Fibroblast of skin of right quadriceps (primary cell): ENCODE measurements around the gene CLSTN2.

Source experiments
- DNase-seq: peaks from one replicate; pipeline ENCODE4 v3.0.0-alpha.2; 2013

CLSTN2 gene

GRCh38 chr3:140153736-140154135, 218.8 kb downstream of the CLSTN2 start:
- DNase-seq = no peak

- DNase-seq = no peak
Measured at GRCh38 chr3:140157161-140157560, 222.2 kb downstream of the CLSTN2 start.

GRCh38 chr3:140159646-140160045, 224.7 kb downstream of the CLSTN2 start:
- DNase-seq = no peak

- peak; percentile 30 for DNase-seq
Measured at GRCh38 chr3:140160553-140160952, 225.6 kb downstream of the CLSTN2 start.

GRCh38 chr3:140162551-140162950, 227.6 kb downstream of the CLSTN2 start:
- no peak for DNase-seq

GRCh38 chr3:140163159-140163763, 228.3 kb downstream of the CLSTN2 start:
- no peak for DNase-seq

- no peak for DNase-seq
Measured at GRCh38 chr3:140164156-140164555, 229.2 kb downstream of the CLSTN2 start.

- peak; percentile 38 for DNase-seq
Measured at GRCh38 chr3:140164922-140165590, 230.1 kb downstream of the CLSTN2 start.

GRCh38 chr3:140165781-140166180, 230.8 kb downstream of the CLSTN2 start:
- DNase-seq = no peak

- no peak for DNase-seq
Measured at GRCh38 chr3:140166861-140167599, 232.0 kb downstream of the CLSTN2 start.

- no peak for DNase-seq
Measured at GRCh38 chr3:140167600-140168281, 232.8 kb downstream of the CLSTN2 start.

- DNase-seq = no peak
Measured at GRCh38 chr3:140170612-140171011, 235.6 kb downstream of the CLSTN2 start.

- peak; percentile 67 for DNase-seq
Measured at GRCh38 chr3:140176526-140176925, 241.5 kb downstream of the CLSTN2 start.

GRCh38 chr3:140177943-140178342, 243.0 kb downstream of the CLSTN2 start:
- no peak for DNase-seq

GRCh38 chr3:140178482-140178881, 243.5 kb downstream of the CLSTN2 start:
- no peak for DNase-seq

GRCh38 chr3:140180603-140181002, 245.6 kb downstream of the CLSTN2 start:
- DNase-seq = no peak

GRCh38 chr3:140185375-140185774, 250.4 kb downstream of the CLSTN2 start:
- no peak for DNase-seq

GRCh38 chr3:140186421-140186920, 251.5 kb downstream of the CLSTN2 start:
- DNase-seq = peak; percentile 73

- no peak for DNase-seq
Measured at GRCh38 chr3:140187028-140187427, 252.0 kb downstream of the CLSTN2 start.

- DNase-seq = no peak
Measured at GRCh38 chr3:140187656-140188221, 252.8 kb downstream of the CLSTN2 start.

GRCh38 chr3:140188285-140188684, 253.3 kb downstream of the CLSTN2 start:
- no peak for DNase-seq

GRCh38 chr3:140189267-140189666, 254.3 kb downstream of the CLSTN2 start:
- DNase-seq = no peak

GRCh38 chr3:140189976-140190375, 255.0 kb downstream of the CLSTN2 start:
- no peak for DNase-seq
